Stromal cell of bone marrow (primary cell): ENCODE results near the gene SCN4A.
A peak's percentile ranks its signal among the peaks of the same experiment; 100 is the strongest.
"Not testable (repeated sequence)": the region's sequence is repeated elsewhere in the genome, so short reads cannot be mapped to it uniquely, and the experiment has no call there.

Source experiments
- DNase-seq: peaks from one replicate; pipeline ENCODE4 v3.0.0-alpha.2; 2012; ENCODE audit warnings: low read depth

SCN4A gene

GRCh38 chr17:63984651-63985386, 12.1 kb upstream of the SCN4A start:
- DNase-seq, result peak; percentile 85

GRCh38 chr17:63984236-63984635, 11.5 kb upstream of the SCN4A start:
- peak; percentile 56 for DNase-seq

- no peak for DNase-seq
Measured at GRCh38 chr17:63983320-63983719, 10.6 kb upstream of the SCN4A start.

- DNase-seq, result not testable (repeated sequence)
Measured at GRCh38 chr17:63982641-63983040, 9.9 kb upstream of the SCN4A start.

- no peak for DNase-seq
Measured at GRCh38 chr17:63978272-63979200, 5.8 kb upstream of the SCN4A start.

- DNase-seq, result no peak
Measured at GRCh38 chr17:63976702-63977101, 4.0 kb upstream of the SCN4A start.

- DNase-seq, result no peak
Measured at GRCh38 chr17:63975541-63976092, 2.9 kb upstream of the SCN4A start.

- DNase-seq, result peak; percentile 30
Measured at GRCh38 chr17:63974594-63975192, 2.0 kb upstream of the SCN4A start.

- DNase-seq, result no peak
Measured at GRCh38 chr17:63973930-63974593, 1.3 kb upstream of the SCN4A start.

GRCh38 chr17:63973247-63973646, 529 bp upstream of the SCN4A start:
- DNase-seq, result no peak

- DNase-seq, result no peak
Measured at GRCh38 chr17:63969278-63969677, 3.4 kb downstream of the SCN4A start.

GRCh38 chr17:63967953-63968352, 4.8 kb downstream of the SCN4A start:
- no peak for DNase-seq

GRCh38 chr17:63966646-63967264, 6.0 kb downstream of the SCN4A start:
- DNase-seq, result no peak

GRCh38 chr17:63963123-63963522, 9.6 kb downstream of the SCN4A start:
- no peak for DNase-seq

- no peak for DNase-seq
Measured at GRCh38 chr17:63962298-63962744, 10.4 kb downstream of the SCN4A start.

- no peak for DNase-seq
Measured at GRCh38 chr17:63961355-63962212, 11.1 kb downstream of the SCN4A start.

- no peak for DNase-seq
Measured at GRCh38 chr17:63960430-63960829, 12.3 kb downstream of the SCN4A start.

- no peak for DNase-seq
Measured at GRCh38 chr17:63960006-63960405, 12.7 kb downstream of the SCN4A start.

- DNase-seq, result no peak
Measured at GRCh38 chr17:63956296-63956920, 16.3 kb downstream of the SCN4A start.

GRCh38 chr17:63955791-63956190, 16.9 kb downstream of the SCN4A start:
- no peak for DNase-seq
